ENCODE measurements around the gene HSPA1L.
"Not testable (repeated sequence)": the region's sequence is repeated elsewhere in the genome, so short reads cannot be mapped to it uniquely, and the experiment has no call there.

HSPA1L gene

DNA sequence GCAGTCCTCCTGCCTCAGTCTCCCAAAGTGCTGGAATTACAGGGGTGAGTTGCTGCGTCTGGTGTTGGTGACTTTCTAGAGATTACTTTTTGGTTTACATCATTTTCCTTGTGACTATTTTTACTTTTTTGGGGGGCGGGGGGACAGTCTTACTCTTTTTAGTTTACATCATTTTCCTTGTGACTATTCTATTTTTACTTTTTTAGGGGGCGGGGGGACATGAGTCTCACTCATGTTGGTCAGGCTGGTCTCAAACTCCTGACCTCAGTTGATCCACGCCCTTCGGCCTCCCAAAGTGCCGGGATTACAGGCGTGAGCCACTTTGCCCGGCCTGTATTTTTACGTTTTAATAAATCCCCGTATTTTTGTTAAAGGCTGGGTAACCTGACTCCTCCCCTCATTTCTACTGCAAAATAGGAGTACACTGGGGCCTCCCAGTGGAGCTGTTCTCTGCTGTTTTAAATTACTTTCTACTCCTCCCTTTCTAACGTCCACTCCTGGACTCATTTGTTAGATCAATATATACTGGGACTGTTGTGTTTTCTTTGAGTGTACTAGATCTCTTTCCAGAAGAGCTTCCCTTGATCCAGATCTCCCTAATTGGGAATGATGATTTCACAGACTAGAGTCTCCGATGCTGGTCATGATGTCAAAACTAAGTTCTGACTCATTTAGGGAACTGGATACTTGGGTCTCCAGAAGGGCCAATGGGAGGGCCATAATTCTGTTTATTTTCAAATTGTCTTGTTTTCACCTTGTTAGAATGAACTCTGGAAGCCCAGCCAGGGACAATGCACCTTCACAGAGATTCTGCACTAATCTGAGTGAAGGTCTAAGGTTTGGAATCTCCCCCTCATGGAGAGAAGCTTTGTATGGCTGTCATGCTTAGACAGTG lies 21.6 kb upstream of the HSPA1L start:
- DNase-seq (ENCODE audit: low read depth in 2 of 2): no peak

DNA sequence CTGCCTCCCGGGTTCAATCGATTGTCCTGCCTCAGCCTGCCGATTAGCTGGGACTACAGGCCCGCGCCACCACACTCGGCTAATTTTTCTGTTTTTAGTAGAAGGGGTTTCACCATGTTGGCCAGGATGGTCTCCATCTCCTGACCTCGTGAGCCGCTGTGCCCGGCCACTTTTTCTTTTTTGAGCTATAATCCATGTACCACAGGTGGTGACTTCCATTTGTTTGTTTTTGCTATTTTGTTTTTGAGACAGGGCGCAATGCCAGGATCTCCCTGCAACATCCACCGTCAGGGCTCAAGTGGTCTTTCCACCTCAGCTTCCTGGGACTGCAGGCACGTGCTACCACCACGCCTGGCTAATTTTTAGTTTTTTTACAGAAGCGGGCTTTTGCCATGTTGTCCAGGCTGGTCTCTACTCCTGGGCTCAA lies 21.0 kb upstream of the HSPA1L start:
- no peak for DNase-seq (ENCODE audit: low read depth in 2 of 2)

DNA sequence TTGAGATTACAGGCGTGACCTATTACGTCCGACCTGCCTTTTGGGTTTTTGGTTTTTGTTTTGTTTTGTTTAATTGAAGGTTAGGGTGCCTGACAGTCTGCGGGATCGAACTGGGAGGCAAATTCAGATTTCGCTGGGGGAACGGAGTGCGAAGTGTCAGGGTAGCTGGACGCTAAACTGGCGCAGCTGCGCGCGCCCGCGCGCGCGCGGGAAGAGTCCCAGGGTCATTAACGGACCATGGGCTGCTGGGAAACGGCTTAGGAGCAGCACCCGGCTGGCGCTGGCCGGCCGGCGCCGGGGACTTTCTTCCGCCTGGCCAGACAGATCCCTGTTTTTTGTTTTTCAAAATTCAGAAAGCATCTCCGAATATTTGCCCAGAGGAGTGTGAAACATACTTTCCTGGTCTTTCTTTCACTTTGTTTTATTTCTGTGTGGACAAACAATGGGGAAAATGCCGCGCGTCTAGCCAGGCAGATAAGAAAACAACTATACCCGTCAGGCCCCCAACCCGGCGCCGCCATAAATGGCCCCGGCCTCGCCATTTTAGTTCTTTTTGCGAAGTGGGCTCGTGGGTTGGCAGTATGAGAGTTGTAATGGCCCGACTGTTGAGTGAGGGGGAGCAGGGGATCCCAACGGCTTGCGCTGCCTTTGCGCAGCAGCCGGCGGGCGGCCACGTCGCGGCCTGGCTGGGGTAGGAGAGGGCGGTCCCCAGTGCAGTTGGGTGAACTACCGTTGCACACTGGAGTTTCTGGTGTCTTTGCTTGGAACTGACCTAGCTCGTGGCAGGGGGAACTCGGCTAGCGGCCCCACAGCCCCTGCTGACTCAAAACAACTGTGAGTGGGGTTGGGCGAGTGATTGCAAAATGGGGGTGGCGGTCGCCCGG lies 19.5 kb upstream of the HSPA1L start:
- DNase-seq (ENCODE audit: low read depth in 2 of 2): peak; percentile 62 to 69

DNA sequence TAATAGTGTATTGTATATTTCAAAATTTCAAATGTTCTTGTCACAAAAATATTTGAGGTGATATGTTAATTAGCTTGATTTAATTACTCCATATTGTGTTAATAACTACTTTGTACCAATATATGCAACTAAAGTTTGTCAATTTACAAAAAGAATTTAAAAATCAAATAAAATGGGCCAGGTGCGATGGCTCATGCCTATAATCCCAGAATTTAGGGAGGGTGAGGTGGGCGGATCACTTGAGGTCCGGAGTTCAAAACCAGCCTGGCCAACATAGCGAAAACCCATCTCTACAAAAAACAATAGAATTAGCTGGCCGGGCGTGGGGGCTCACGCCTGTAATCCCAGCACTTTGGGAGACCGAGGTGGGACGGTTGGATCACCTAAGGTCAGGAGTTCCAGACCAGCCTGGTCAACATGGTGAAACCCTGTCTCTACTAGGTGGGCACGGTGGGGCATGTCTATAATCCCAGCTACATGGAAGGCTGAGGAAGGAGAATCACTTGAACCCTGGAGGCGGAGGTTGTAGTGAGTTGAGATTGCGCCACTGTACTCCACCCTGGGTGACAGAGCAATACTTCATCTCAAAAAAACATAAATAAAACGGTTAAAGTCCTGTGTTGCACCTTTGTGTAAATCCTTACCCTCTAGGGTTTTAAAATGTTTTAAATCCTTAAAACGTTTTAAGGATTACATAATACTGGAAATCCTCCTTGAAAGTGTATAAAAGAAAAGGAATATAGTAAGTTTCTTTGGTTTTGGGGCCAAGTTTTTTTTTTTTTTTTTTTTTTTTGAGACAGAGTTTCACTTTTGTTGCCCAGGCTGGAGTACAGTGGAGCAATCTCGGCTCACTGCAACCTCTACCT lies 16.5 kb upstream of the HSPA1L start:
- no peak for DNase-seq (ENCODE audit: low read depth in 2 of 2)

DNA sequence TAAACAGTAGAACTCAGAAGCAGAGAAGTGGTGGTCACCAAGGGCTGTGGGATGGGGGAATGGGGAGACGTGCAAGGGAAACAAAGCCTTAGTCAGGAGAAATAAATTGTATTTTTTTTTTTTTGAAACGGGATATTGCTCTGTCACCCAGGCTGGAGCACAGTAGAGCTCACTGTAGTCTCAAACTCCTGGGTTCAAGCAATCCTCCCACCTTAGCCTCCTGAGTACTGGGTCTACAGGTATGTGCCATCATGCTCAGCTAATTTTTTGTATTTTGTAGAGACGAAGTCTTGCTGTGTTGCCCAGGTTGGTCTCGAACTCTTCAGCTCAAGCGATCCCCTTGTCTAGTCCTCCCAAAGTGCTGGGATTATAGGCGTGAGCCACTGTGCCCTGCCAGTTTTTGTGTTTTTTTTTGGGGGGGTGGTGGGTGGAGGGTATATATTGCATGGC lies 15.8 kb upstream of the HSPA1L start:
- DNase-seq (ENCODE audit: low read depth in 2 of 2): no peak

DNA sequence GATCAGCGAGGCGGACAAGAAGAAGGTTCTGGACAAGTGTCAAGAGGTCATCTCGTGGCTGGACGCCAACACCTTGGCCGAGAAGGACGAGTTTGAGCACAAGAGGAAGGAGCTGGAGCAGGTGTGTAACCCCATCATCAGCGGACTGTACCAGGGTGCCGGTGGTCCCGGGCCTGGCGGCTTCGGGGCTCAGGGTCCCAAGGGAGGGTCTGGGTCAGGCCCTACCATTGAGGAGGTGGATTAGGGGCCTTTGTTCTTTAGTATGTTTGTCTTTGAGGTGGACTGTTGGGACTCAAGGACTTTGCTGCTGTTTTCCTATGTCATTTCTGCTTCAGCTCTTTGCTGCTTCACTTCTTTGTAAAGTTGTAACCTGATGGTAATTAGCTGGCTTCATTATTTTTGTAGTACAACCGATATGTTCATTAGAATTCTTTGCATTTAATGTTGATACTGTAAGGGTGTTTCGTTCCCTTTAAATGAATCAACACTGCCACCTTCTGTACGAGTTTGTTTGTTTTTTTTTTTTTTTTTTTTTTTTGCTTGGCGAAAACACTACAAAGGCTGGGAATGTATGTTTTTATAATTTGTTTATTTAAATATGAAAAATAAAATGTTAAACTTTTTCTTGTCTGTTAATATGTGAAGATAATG lies 14.7 kb upstream of the HSPA1L start:
- DNase-seq (ENCODE audit: low read depth in 2 of 2): no peak

DNA sequence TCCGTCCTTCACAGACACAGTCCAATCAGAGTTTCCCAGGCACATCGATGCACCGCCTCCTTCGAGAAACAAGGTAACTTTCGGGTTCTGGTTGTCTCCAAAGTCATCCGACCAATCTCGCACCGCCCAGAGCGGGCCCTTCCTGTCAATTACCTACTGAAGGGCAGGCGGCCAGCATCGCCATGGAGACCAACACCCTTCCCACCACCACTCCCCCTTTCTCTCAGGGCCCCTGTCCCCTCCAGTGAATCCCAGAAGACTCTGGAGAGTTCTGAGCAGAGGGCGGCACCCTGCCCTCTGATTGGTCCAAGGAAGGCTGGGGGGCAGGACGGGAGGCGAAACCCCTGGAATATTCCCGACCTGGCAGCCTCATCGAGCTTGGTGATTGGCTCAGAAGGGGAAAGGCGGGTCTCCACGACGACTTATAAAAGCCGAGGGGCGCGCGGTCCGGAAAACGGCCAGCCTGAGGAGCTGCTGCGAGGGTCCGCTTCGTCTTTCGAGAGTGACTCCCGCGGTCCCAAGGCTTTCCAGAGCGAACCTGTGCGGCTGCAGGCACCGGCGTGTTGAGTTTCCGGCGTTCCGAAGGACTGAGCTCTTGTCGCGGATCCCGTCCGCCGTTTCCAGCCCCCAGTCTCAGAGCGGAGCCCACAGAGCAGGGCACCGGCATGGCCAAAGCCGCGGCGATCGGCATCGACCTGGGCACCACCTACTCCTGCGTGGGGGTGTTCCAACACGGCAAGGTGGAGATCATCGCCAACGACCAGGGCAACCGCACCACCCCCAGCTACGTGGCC lies 12.4 kb upstream of the HSPA1L start, which contains the start of gene HSPA1B:
TSS of gene HSPA1B (plus strand) at position 453 of the 794 bp plus-strand sequence. CDS start at position 666, 213 bp downstream.
- peak; percentile 60 to 68 for DNase-seq (ENCODE audit: low read depth in 2 of 2)

DNA sequence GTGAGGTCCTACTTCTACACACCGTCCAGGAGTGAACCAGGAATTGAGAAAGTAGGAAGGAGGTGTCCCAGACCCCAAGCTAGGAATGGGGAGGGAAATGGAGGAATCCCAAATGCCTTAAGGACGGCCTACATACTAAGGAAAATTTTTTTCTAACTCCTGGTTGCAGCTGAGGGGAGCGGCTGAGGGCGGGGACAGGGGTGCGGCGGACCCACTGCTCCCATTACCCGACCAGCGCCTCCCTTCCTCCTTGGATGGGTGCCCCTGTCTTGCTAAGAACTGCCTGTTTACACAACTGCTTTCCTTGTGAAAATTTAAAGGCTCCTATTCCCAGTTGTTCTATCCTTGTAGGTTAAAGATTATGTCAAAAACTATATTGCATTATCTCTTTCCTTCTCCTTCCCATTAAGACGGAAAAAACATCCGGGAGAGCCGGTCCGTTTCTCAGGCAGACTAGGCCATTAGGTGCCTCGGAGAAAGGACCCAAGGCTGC lies 11.8 kb upstream of the HSPA1L start:
- no peak for DNase-seq (ENCODE audit: low read depth in 2 of 2)

DNA sequence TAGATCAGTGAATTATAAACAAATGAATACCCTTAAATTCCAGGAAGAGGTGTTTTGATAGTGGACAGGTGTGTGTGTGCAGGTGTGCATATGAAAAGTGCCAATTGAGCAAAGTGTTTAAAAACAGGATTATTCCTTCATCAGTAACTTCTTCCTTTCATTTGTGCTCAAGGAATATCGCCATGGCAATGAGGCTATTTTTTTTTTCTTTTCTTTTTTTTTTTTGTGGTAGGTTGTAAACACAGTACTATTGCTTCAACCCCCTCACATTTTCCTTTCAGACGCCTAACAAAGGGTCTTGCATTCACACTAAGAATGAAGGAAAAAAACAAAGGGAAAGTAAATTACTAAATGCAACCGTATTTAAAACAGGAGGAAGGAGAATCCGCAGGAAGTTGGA lies 10.5 kb upstream of the HSPA1L start:
- no peak for DNase-seq (ENCODE audit: low read depth in 2 of 2)

DNA sequence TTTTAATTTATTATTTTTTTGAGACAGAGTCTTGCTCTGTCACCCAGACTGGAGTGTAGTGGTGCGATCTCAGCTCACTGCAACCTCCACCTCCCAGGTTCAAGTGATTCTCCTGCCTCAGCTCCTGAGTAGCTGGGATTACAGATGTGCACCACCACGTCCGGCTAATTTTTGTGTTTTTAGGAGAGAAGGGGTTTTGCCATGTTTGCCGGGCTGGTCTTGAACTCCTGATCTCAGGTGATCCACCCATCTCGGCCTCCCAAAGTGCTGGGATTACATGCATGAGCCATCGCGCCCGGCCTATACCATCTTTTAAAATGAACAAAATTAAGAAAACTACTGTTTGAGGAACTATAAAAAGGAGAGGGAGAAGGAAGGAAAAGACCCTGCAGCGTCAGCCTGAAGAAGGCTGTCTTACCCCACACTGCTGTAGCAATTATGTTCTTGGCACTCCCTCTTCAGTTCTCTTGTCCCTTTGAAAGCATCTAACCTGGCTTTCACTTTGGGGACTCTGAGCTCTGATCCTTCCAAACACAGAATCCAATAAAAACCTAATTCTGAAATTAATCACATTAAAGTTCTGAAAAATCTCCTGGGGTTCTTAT lies 8.6 kb upstream of the HSPA1L start:
- not testable (repeated sequence) for DNase-seq (ENCODE audit: low read depth in 2 of 2)

DNA sequence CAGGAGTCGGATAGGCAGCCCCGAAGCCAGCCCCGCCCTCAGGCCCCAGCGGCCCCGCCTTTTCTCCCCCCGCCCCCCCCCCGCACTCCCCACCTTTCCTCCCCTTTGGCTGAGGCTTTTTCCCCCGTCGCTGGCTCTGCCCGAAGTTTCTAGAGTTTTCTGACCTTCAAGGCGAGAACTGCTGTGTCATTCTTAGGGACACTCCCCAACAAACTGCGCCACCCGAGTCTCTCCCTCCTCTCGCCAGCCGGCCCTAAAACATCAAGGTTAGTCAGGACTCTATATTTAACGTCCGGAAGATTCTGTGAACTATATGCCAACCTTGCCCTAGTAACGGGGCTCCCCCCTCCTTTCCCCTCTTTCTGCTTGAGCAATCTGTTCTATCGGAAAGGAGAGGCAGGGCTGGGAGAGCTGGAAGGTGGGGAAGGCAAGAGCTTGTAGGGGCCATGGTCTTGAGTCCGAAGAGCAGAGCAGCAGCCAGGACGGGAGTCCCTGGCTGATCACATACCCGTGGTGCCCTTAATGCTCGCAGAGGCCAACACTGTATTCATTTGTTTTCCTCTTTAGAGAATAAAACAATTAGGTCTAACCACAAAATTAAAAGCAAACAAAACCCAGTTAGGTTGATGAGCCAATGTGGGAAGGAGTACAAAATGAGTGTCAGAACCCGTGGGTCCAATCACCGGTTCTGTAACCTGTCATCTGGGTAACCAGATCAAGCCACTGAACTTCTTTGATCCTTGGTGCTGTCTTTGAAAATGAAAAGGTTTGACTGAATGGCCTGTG lies 7.1 kb upstream of the HSPA1L start:
- DNase-seq (ENCODE audit: low read depth in 2 of 2): no peak

DNA sequence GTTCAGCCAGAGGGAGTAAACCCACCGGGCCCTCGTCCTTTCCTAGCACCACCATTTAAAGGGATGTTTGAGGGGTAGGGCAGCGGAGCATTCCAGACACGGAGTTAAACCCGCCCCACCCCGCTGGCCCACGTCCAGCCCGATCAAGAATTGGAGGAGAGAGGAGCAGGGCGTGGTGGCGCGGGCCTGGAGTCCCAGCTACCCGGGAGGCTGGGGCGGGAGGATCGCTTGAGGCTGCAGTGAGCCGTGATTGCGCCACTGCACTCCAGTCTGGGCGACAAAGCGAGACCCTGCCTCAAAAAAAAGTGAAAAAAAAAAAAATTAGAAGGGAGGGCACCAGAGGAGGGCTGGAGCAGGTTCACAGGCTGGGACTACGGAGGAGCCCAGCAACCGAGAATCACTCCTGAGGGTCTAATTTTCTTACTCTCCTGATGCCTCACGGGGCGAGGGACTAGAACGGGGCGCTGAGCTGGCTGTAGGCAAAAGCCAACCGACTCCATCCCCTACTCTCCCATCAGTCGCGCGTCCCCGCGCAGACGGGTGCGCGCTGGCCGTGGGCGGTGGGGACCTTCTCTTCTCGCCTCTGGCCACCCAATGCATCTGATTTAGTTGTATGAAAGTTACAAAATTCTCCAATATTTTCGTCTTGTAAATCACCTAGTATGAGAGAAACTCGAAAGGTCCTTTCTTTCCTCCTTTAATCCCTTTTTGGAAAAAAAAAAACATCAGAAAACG lies 6.4 kb upstream of the HSPA1L start:
- peak in 1 of 2 donors; percentile 54 for DNase-seq (ENCODE audit: low read depth in 2 of 2)

DNA sequence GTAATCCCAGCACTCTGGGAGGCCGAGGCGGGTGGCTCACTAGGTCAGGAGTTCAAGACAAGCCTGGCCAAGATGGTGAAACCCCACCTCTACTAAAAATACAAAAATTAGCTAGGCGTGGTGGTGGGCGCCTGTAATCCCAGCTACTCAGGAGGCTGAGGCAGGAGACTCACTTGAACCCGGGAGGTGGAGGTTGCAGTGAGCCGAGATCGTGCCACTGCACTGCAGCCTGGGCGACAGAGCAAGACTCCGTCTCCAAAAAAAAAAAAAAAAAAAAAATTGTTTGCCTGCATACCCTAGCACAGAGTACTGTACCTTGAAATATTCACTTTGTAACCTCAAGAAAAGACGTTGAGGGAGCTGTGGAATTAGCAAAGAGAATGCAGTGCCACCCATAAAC lies 5.3 kb upstream of the HSPA1L start:
- DNase-seq (ENCODE audit: low read depth in 2 of 2): not testable (repeated sequence)

DNA sequence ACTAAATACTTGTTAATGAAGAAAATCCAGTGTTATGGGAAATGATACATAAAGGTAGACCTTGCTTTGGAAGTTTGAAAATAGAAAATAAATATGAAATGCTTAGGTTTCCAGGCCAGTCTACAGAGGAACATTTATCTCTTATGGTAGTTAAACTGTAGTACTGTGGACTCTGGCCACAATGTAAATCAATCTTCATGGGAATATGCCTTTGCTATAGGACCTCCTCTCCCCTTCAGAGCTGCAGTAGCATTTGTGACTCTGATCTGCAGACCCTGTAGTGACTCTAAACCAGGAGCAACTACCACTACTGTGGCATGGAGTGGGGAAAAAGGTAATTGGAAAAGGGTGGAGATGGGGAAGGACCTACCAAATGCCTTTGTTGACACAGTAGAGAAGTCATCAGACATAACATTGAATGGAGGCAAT lies 4.8 kb upstream of the HSPA1L start:
- DNase-seq (ENCODE audit: low read depth in 2 of 2): no peak

DNA sequence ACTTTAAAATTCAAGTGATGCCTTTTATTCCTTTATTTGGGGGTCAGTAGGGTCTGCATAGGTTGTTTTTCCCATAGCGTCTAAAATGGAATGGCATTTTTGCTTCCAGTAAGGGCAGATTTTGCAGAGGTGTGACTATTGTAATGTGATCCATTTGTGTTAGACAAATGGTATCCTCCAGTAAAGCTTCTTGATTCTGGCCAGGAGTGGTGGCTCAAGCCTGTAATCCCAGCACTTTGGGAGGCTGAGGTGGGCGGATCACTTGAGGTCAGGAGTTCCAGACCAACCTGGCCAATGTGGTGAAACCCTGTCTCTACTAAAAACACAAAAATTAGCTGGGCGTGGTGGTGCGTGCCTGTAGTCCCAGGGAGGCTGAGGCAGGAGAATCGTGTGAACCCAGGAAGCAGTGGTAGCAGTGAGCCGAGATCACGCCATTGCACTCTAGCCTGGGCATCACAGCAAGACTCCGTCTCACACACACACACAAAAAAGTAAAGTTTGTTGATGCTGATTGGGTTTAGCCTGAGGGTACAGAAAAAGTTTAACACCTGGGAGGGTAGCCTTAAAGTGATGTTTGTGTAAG lies 2.9 kb upstream of the HSPA1L start:
- DNase-seq (ENCODE audit: low read depth in 2 of 2): not testable (repeated sequence)

DNA sequence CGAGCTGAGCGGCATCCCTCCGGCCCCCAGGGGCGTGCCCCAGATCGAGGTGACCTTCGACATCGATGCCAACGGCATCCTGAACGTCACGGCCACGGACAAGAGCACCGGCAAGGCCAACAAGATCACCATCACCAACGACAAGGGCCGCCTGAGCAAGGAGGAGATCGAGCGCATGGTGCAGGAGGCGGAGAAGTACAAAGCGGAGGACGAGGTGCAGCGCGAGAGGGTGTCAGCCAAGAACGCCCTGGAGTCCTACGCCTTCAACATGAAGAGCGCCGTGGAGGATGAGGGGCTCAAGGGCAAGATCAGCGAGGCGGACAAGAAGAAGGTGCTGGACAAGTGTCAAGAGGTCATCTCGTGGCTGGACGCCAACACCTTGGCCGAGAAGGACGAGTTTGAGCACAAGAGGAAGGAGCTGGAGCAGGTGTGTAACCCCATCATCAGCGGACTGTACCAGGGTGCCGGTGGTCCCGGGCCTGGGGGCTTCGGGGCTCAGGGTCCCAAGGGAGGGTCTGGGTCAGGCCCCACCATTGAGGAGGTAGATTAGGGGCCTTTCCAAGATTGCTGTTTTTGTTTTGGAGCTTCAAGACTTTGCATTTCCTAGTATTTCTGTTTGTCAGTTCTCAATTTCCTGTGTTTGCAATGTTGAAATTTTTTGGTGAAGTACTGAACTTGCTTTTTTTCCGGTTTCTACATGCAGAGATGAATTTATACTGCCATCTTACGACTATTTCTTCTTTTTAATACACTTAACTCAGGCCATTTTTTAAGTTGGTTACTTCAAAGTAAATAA lies 2.2 kb upstream of the HSPA1L start:
- DNase-seq (ENCODE audit: low read depth in 2 of 2): not testable (repeated sequence)

DNA sequence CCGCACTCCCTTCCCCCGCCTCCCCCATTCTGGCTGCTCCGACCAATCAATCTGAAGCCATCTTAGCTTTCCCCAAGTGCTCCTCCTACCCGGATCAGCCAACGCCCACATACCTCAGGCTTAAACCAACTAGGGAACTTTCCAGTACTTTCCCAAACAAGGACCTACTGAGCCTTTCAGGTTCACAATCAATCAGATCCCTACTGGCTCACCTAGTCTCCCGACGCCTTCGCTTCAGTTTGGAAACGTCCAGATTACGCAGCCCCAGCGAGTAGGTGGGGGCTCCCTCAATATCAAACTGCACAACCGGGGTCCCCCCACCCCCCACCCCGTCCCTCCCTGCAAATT lies 432 bp downstream of the HSPA1L start:
- DNase-seq (ENCODE audit: low read depth in 2 of 2): no peak

All from stimulated activated CD4-positive, alpha-beta T cell treated with anti-CD3 and anti-CD28 coated beads, Interleukin-1b, Interleukin-23, amount 100 ng/mL, for 1 hour (primary cell).